Esophagus squamous epithelium (tissue), 5 donors: Measurements from ENCODE around the gene GALNT4. TPM values are rescaled to one million over a fixed set of nuclear protein-coding genes. Genes with fewer than 3 reads are reported as not detected.

Experiments used
- DNase-seq: peaks from one replicate; lab custom pipeline; 2025; lab: John Stamatoyannopoulos, UW
- H3K27ac ChIP-seq, 4 donors: fragments of 200-600 bp; sonication (generic); one replicate each; pipeline ENCODE4 v1.5.1; 2016 to 2019; ENCODE audit warnings: mild to moderate bottlenecking in 1 of 4
- H3K27me3 ChIP-seq, 4 donors: fragments of 200-600 bp; sonication (generic); 1 replicate in 3 of 4; 2 replicates in 1 of 4; pipeline versions ENCODE4 v1.5.1 to v1.6.0; 2017 to 2021; ENCODE audit warnings: antibody characterized with exemption in 1 of 4
- H3K36me3 ChIP-seq, 3 donors: fragments of 200-600 bp; sonication (generic); one replicate each; pipeline ENCODE4 v1.5.1; 2016 to 2019
- H3K4me1 ChIP-seq, 3 donors: fragments of 200-600 bp; sonication (generic); one replicate each; pipeline ENCODE4 v1.5.1; 2017 to 2019
- H3K4me3 ChIP-seq, 4 donors: fragments of 200-600 bp; sonication (generic); 1 replicate in 3 of 4; 2 replicates in 1 of 4; pipeline ENCODE4 v1.5.1; 2016 to 2019; ENCODE audit warnings: mild to moderate bottlenecking in 2 of 4, moderate library complexity in 1 of 4
- H3K9me3 ChIP-seq, 3 donors: fragments of 200-600 bp; sonication (generic); one replicate each; pipeline ENCODE4 v1.5.1; 2016 to 2019
- POLR2A ChIP-seq, 4 donors: fragments of 450-650 bp; IDR thresholded peaks; one replicate each; pipeline ENCODE4 v1.6.1; 2017; ENCODE audit warnings: antibody characterized with exemption in 4 of 4, mild to moderate bottlenecking in 4 of 4, moderate library complexity in 3 of 4
- WGBS, 2 donors: methylation state at CpG; one replicate each; pipeline ENCODE4 v1.1.5; 2018; 5-methylcytosine and 5-hydroxymethylcytosine counted together
- intact Hi-C: fragments of 100-400 bp; cut with DNase I; formaldehyde crosslinking; loops from one replicate; pipeline ENCODE4 v1.15.0; 2022
- total RNA-seq, 4 donors: library from RNA; depleted of rRNA; stranded (reverse); fragments of >200 nt; gene quantifications; one replicate each; pipeline ENCODE4 v1.1.0, GENCODE V29; 2016
- TF ChIP-seq, protein P1 (sequence below), 6 experiments: fragments of 450-650 bp in 4 of 6; fragments of 200-600 bp in 2 of 6; sonication (generic) in 2 of 6; IDR thresholded peaks; one replicate each; pipeline ENCODE4 v1.5.1; 2016 to 2019; ENCODE audit warnings: antibody characterized with exemption in 6 of 6, mild to moderate bottlenecking in 4 of 6, moderate library complexity in 4 of 6
- donor health status: DM: yes; HTN: yes; CAD: no.

GALNT4 gene
- total RNA-seq, 4 donors from 2014 or later: 3.9 to 6.8 (median 5.4) TPM

GRCh38 chr12:89544022-89544421 lies 19.4 kb upstream of the GALNT4 start:
- H3K4me3 ChIP-seq: no peak overlapping the region
- DNase-seq: no peak
- H3K27ac ChIP-seq: no peak overlapping the region
- peaks cover 0 to 22% (median 8%) of the 10 kb centered on the region in 3 donors for H3K4me1 ChIP-seq
- H3K27me3 ChIP-seq: no peaks in the 10 kb centered on the region
- 67 to 73% methylated on average over 1 of the region's 1 CpG for WGBS, 2 donors
- TF ChIP-seq POLR2A (IDR thresholded peaks at IDR 0.05): no peak
- TF ChIP-seq, protein P1, sequence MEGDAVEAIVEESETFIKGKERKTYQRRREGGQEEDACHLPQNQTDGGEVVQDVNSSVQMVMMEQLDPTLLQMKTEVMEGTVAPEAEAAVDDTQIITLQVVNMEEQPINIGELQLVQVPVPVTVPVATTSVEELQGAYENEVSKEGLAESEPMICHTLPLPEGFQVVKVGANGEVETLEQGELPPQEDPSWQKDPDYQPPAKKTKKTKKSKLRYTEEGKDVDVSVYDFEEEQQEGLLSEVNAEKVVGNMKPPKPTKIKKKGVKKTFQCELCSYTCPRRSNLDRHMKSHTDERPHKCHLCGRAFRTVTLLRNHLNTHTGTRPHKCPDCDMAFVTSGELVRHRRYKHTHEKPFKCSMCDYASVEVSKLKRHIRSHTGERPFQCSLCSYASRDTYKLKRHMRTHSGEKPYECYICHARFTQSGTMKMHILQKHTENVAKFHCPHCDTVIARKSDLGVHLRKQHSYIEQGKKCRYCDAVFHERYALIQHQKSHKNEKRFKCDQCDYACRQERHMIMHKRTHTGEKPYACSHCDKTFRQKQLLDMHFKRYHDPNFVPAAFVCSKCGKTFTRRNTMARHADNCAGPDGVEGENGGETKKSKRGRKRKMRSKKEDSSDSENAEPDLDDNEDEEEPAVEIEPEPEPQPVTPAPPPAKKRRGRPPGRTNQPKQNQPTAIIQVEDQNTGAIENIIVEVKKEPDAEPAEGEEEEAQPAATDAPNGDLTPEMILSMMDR (IDR thresholded peaks at IDR 0.05): no peak
- intact Hi-C loops: loop anchor here (10.0 kb wide), 1 partner anchor 561 kb away; no protein-coding TSS in a partner anchor
- no peaks in the 10 kb centered on the region for H3K9me3 ChIP-seq
- peaks cover 0 to 4% (median 0%) of the 10 kb centered on the region in 3 donors for H3K36me3 ChIP-seq

- TF ChIP-seq, protein P1 (IDR thresholded peaks at IDR 0.05): peak; percentile 56 to 92 (median 81)
- TF ChIP-seq POLR2A (IDR thresholded peaks at IDR 0.05): no peak
- no peak overlapping the region for H3K27ac ChIP-seq
- no peak for DNase-seq
- H3K27me3 ChIP-seq: no peaks in the 10 kb centered on the region
- no peaks in the 10 kb centered on the region for H3K9me3 ChIP-seq
- H3K36me3 ChIP-seq: peaks cover 0 to 4% (median 0%) of the 10 kb centered on the region in 3 donors
- H3K4me1 ChIP-seq: peaks cover 0 to 22% (median 8%) of the 10 kb centered on the region in 3 donors
- intact Hi-C loops: loop anchor here (10.0 kb wide), 1 partner anchor 562 kb away; no protein-coding TSS in a partner anchor
- no peak overlapping the region for H3K4me3 ChIP-seq
- WGBS, 2 donors: 7 to 8% methylated on average over 6 of the region's 6 CpGs
These were observed 18.5 kb upstream of the GALNT4 start for GRCh38 chr12:89542912-89543592.

DNA sequence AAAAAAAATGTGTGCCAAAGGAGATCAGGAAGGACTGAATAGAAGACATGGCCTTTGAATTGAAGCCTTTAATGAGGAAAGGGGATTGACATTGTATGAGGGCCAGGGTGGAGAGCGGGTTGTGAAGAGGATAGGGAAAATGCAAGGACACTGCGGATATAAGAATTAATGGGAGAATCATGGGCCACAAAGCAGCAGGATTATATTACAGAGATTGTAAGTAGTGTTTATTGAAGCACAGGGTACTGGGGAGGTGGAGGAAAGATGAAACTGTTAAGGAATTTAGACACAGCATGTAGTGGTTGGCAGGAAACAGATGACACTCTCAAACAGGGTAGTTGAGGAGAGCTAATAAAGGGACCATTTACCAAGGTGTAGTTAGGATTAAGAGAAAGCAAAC lies 17.6 kb upstream of the GALNT4 start:
- Histone ChIP-seq H3K36me3 (peaks cover 0 to 4% (median 0%) of the 10 kb centered on the region in 3 donors), H3K4me1 (peaks cover 0 to 22% (median 8%) of the 10 kb centered on the region in 3 donors), H3K9me3 (no peaks in the 10 kb centered on the region), H3K27ac (no peak overlapping the region), H3K4me3 (no peak overlapping the region), H3K27me3 (no peaks in the 10 kb centered on the region)
- WGBS, 2 donors: 94 to 98% methylated on average over 2 of the region's 2 CpGs
- no peak for TF ChIP-seq POLR2A (IDR thresholded peaks at IDR 0.05)
- TF ChIP-seq, protein P1 (IDR thresholded peaks at IDR 0.05): no peak
- intact Hi-C loops: loop anchor here (10.0 kb wide), 1 partner anchor 563 kb away; no protein-coding TSS in a partner anchor
- DNase-seq: no peak

GRCh38 chr12:89540586-89540985 lies 16.0 kb upstream of the GALNT4 start:
- no peaks in the 10 kb centered on the region for H3K9me3 ChIP-seq
- no peak overlapping the region for H3K4me3 ChIP-seq
- no peaks in the 10 kb centered on the region for H3K27me3 ChIP-seq
- H3K36me3 ChIP-seq: peaks cover 0 to 4% (median 0%) of the 10 kb centered on the region in 3 donors
- DNase-seq: no peak
- 78 to 88% methylated on average over 3 of the region's 3 CpGs for WGBS, 2 donors
- TF ChIP-seq POLR2A (IDR thresholded peaks at IDR 0.05): no peak
- TF ChIP-seq, protein P1 (IDR thresholded peaks at IDR 0.05): no peak
- H3K27ac ChIP-seq: no peak overlapping the region
- intact Hi-C loops: loop anchor here (10.0 kb wide), 1 partner anchor 564 kb away; no protein-coding TSS in a partner anchor
- peaks cover 0 to 22% (median 8%) of the 10 kb centered on the region in 3 donors for H3K4me1 ChIP-seq
